ENCODE data around the gene NYAP2.

Gene NYAP2

DNA sequence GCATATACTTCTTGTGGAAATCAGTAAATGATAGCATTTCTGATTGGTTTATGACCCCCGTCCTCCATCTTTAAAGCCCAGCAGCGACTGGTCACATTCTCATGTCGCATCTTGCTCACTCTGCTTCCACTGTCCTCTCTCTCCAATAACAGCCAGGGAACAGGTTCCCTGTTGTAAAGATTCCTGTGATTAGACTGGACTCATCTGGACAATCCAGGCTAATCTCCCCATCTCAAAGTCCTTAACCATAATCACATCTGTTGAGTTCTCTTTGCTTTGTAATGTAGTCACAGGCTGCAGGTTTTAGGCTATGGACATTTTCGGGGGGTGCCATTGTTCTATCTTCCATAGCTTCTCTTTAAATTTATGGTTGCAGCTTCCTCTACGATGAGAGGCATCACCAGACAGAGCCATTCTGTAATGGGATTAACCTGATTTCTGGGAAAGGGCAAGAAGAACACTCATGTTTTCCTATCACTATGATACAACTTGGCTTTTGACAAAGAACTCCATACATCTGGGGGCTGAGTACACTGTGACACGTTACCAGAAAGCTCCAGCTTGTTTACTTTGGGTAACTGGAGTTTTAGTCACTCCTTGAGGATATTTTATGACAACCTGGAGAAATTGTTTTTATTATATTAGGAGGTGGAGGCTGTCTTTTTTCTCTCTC lies 159.0 kb downstream of the NYAP2 start:
- no peak for DNase-seq (ENCODE audit: low read depth)
- TF ChIP-seq, protein P1, sequence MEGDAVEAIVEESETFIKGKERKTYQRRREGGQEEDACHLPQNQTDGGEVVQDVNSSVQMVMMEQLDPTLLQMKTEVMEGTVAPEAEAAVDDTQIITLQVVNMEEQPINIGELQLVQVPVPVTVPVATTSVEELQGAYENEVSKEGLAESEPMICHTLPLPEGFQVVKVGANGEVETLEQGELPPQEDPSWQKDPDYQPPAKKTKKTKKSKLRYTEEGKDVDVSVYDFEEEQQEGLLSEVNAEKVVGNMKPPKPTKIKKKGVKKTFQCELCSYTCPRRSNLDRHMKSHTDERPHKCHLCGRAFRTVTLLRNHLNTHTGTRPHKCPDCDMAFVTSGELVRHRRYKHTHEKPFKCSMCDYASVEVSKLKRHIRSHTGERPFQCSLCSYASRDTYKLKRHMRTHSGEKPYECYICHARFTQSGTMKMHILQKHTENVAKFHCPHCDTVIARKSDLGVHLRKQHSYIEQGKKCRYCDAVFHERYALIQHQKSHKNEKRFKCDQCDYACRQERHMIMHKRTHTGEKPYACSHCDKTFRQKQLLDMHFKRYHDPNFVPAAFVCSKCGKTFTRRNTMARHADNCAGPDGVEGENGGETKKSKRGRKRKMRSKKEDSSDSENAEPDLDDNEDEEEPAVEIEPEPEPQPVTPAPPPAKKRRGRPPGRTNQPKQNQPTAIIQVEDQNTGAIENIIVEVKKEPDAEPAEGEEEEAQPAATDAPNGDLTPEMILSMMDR (IDR thresholded peaks at IDR 0.05; ENCODE audit: insufficient read depth, low read depth, low read length, missing control alignments) = no peak
- H3K4me3 ChIP-seq (ENCODE audit: low read length) = no peak overlapping the region

DNA sequence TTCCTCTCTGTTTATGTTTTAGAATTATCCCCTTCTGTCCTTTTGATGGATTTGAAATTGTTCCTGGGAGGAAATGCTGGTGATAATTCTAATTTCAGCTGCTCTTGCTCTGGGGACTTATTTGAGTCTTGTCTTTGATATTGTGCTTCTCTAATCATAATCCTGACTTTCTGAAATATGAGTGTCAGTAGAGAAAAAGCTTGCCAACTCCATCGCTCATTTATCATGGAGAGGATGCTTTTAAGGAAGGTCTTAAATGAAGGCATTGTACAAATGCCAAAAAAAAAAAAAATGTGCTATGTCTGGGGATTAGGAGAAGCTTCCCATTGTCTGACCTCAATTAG lies 159.5 kb downstream of the NYAP2 start:
- no peak for DNase-seq (ENCODE audit: low read depth)
- TF ChIP-seq, protein P1 (IDR thresholded peaks at IDR 0.05; ENCODE audit: insufficient read depth, low read depth, low read length, missing control alignments) = no peak
- no peak overlapping the region for H3K4me3 ChIP-seq (ENCODE audit: low read length)

DNA sequence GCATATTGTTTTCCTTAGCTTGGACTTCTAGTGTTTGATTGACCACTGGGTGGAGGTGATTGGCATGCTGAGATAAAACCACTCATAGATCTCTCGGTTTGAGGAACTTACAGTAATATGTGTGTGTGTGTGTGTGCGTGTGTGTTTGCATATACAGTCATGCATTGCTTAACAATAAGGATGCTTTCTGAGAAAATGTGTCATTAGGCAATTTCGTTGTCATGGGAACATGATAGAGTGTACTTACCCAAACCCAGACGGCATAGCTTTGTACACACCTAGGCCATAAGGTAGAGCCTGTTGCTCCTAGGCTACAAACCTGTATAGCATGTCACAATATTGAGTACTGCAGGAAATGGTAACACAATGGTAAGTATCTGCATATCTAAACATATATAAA lies 167.3 kb downstream of the NYAP2 start:
- TF ChIP-seq, protein P1 (IDR thresholded peaks at IDR 0.05; ENCODE audit: insufficient read depth, low read depth, low read length, missing control alignments) = no peak
- H3K4me3 ChIP-seq (ENCODE audit: low read length) = no peak overlapping the region
- peak; percentile 69 for DNase-seq (ENCODE audit: low read depth)

DNA sequence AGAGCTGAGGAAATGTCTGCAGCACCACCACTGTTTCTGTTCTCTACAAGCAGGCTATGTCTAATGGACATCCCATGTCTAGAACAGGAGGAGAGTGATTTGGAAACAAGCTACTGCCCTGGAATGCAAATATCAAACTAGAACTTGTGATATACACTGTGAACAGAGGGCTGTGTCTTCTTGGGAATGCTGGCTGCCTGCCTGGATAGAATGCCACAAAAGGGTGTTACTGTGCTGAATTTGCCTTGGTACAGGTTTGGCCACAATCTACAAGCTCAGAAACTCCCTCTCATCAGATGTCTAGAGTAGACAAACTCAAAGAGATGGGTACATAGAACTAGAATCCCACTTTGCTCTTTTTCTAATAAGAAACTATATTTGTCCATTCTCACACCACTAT lies 170.5 kb downstream of the NYAP2 start:
- TF ChIP-seq, protein P1 (IDR thresholded peaks at IDR 0.05; ENCODE audit: insufficient read depth, low read depth, low read length, missing control alignments) = no peak
- no peak overlapping the region for H3K4me3 ChIP-seq (ENCODE audit: low read length)
- no peak for DNase-seq (ENCODE audit: low read depth)

DNA sequence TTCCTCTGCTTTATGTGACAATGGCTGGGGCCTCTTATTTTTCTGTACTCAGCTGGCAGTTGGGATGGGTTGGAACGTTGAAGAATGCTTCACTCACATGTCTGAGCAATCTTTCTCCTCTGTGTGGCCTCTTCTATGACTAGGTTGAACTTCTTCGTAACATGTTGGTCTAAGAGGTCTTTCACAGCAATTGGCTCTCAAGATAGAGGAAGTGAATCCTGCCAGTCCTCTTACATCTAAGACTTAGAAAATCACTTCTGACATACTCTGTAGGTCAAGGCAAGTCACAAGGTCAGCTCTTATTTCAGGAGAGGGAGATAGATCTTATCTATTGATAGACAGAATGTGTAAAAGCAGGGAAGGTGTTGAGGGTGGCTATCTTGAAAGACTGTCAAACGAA lies 174.1 kb downstream of the NYAP2 start:
- TF ChIP-seq, protein P1 (IDR thresholded peaks at IDR 0.05; ENCODE audit: insufficient read depth, low read depth, low read length, missing control alignments) = no peak
- no peak overlapping the region for H3K4me3 ChIP-seq (ENCODE audit: low read length)
- DNase-seq (ENCODE audit: low read depth) = no peak

DNA sequence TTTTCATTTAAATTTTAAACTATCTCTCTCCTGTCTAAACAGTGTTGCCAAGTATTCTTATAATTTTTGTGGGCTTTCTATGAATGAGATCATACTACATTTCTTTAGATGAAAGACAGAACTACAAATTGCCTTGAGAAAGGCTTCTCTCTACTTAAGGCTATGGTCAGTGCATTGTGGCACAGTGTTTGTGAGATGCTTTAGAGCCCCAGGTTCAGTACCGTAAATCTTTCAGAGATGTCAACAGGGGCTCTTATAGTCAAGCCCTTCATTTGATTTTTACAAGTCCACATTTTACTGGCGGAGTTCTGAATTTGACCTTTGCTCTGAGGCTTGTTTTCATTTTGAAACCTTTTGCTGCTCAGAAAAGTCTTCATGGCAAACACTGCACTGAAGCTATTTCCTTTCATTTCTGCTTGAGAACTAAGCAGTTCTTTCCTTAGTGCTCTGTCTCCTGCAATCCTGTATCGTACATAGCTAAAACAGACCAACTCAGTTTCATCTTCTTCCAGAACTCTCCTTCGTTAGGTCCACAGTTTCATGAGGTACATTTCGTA lies 175.2 kb downstream of the NYAP2 start:
- TF ChIP-seq, protein P1 (IDR thresholded peaks at IDR 0.05; ENCODE audit: insufficient read depth, low read depth, low read length, missing control alignments) = no peak
- DNase-seq (ENCODE audit: low read depth) = no peak
- no peak overlapping the region for H3K4me3 ChIP-seq (ENCODE audit: low read length)

DNA sequence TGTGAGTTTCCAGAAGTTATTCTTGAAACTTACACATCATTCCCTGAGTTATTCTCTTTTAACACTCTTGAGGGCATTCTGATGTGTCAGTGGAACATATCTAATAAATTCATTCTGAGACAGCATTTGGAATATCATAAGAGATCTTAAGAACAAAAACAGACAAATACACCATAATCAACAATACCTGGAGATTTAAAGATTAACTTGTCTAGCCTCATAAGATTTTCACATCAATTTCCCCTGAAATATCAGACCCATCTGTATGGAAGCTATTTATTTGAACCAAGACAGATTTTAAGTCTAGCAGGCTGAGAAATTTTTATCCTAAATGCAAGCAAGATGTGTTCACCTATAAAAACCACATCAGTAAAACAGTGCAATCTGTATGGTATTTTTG lies 181.6 kb downstream of the NYAP2 start:
- no peak overlapping the region for H3K4me3 ChIP-seq (ENCODE audit: low read length)
- TF ChIP-seq, protein P1 (IDR thresholded peaks at IDR 0.05; ENCODE audit: insufficient read depth, low read depth, low read length, missing control alignments) = no peak

More for the DNA sequence above, 181.6 kb downstream of the NYAP2 start:
- DNase-seq (ENCODE audit: low read depth) = no peak
